ENCODE results near the gene CLDND1.

GRCh38 chr3:98504539-98504938 lies 18.2 kb downstream of the CLDND1 start:
- TF ChIP-seq, protein P1, sequence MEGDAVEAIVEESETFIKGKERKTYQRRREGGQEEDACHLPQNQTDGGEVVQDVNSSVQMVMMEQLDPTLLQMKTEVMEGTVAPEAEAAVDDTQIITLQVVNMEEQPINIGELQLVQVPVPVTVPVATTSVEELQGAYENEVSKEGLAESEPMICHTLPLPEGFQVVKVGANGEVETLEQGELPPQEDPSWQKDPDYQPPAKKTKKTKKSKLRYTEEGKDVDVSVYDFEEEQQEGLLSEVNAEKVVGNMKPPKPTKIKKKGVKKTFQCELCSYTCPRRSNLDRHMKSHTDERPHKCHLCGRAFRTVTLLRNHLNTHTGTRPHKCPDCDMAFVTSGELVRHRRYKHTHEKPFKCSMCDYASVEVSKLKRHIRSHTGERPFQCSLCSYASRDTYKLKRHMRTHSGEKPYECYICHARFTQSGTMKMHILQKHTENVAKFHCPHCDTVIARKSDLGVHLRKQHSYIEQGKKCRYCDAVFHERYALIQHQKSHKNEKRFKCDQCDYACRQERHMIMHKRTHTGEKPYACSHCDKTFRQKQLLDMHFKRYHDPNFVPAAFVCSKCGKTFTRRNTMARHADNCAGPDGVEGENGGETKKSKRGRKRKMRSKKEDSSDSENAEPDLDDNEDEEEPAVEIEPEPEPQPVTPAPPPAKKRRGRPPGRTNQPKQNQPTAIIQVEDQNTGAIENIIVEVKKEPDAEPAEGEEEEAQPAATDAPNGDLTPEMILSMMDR (conservative IDR thresholded peaks at IDR 0.05; ENCODE audit: low read depth in 2 of 2) = no peak
- TF ChIP-seq JUNB (IDR thresholded peaks at IDR 0.05; ENCODE audit: unreplicated experiment) (no peak), POLR2AphosphoS5 (IDR thresholded peaks at IDR 0.05; ENCODE audit: low read depth) (no peak), ZNF331 (CRISPR knock-in tag; IDR thresholded peaks at IDR 0.05; ENCODE audit: low read depth) (no peak), EZH2phosphoT487 (IDR thresholded peaks at IDR 0.05; ENCODE audit: unreplicated experiment) (no peak), ZNF462 (CRISPR knock-in tag; IDR thresholded peaks at IDR 0.05) (no peak), EZH2 (IDR thresholded peaks at IDR 0.05; ENCODE audit: low read depth, unreplicated experiment) (no peak)

All from GM23338 (cell line).